ENCODE data around the gene TRIM43B. TPM values are rescaled to one million over a fixed set of nuclear protein-coding genes. Genes with fewer than 3 reads are reported as not detected.

Gene TRIM43B
- total RNA-seq, 1 experiment from 2014 or later: not detected

DNA sequence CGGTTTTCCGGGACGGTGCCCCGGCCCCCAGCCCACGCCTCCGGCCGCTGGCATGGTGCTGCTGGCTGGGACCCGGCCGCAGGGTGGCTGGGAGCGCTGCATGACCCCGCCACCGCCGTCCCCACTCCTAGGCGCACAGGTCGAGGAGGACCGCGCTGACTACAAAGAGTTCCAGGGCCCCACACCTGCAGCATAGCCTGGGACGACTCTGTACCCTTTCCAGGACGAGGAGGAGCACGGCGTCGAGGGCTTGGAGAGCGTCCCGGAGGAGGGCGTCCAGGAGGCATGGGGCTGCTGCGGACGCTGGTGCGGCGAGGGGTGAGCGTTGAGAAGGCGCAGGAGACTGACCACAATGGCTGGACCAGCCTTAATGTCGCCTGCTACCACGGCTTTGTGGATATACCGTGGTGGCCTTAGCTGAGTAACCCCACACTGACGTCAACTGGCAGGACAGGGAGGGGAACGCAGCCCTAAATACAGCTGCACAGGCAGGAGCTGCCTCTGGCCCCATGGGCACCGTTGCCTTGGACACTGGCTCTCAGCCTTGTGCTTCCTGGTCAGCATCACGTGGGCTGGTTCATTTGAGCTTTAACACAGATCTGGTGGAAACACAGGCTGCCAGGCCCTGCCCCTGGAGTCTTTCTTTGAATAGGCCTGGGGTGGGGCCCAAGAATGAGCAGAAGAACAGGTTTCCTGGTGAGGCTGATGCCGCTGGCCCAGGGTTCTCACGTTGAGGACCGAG, 40.9 kb upstream of the TRIM43B start:
- ChIA-PET POLR2A (no interaction called here), RAD21 (ENCODE audit: low non-redundant PET in 1 of 2, low total read pairs in 2 of 2, uncharacterized antibody in 2 of 2, unreplicated experiment in 2 of 2) (no interaction called here), CTCF (no interaction called here)
- no peak overlapping the region for H2AFZ ChIP-seq (ENCODE audit: low read depth, low read length, poor library complexity, severe bottlenecking)
- peaks cover 0 to 14% of the 10 kb centered on the region in 2 experiments; a peak in 2 of 4 replicates for H3K4me1 ChIP-seq (ENCODE audit: control insufficient read depth in 1 of 2, insufficient read depth in 2 of 2, low read length in 2 of 2)
- H4K20me1 ChIP-seq (ENCODE audit: insufficient read depth): no peaks in the 10 kb centered on the region
- no peaks in the 10 kb centered on the region; the same call in 1 of the 2 replicates for H3K9me2 ChIP-seq (ENCODE audit: insufficient read depth)
- TF ChIP-seq TCF7L2 (IDR thresholded peaks at IDR 0.05; ENCODE audit: borderline replicate concordance, extremely low read depth, insufficient read depth, insufficient read length) (no peak), POLR2A (IDR thresholded peaks at IDR 0.05; ENCODE audit: borderline replicate concordance, extremely low read depth, insufficient read depth, insufficient read length) (no peak), SRF (IDR thresholded peaks at IDR 0.05; ENCODE audit: low read depth) (no peak), CEBPB (IDR thresholded peaks at IDR 0.05; ENCODE audit: low read depth) (no peak), EZH2 (IDR thresholded peaks at IDR 0.05) (no peak), RAD21 (IDR thresholded peaks at IDR 0.05; ENCODE audit: low read depth) (no peak), POLR2AphosphoS5 (IDR thresholded peaks at IDR 0.05; ENCODE audit: low read depth, low read length) (no peak), SP1 (IDR thresholded peaks at IDR 0.05; ENCODE audit: low read depth) (no peak), FOSL1 (IDR thresholded peaks at IDR 0.05; ENCODE audit: low read depth) (no peak), ZNF274 (IDR thresholded peaks at IDR 0.05; ENCODE audit: low read depth, low read length) (no peak)
- intact Hi-C loops (cut with micrococcal nuclease): no loop called here
- no peaks in the 10 kb centered on the region for H3K27me3 ChIP-seq (ENCODE audit: insufficient read depth, low read length)
- H3K27ac ChIP-seq (ENCODE audit: low read depth, low read length): no peak overlapping the region; the same call in 1 of the 2 replicates
- DNase-seq (ENCODE audit: low read depth, low spot score): no peak
- H3K9me3 ChIP-seq (ENCODE audit: control insufficient read depth in 1 of 2, insufficient read depth in 1 of 2, low read depth in 1 of 2, low read length in 2 of 2): no peaks in the 10 kb centered on the region
- peaks cover 25% of the 10 kb centered on the region for H3K79me2 ChIP-seq (ENCODE audit: insufficient read depth, low read length)
- H3K9ac ChIP-seq (ENCODE audit: low read length): peak overlapping the region; percentile 79
- H3K4me2 ChIP-seq (ENCODE audit: low read length): peak overlapping the region; percentile 72
- peak overlapping the region; percentile 62 to 64 for H3K4me3 ChIP-seq (replicated peaks in 1 of 2; ENCODE audit: low read depth in 1 of 2, low read length in 2 of 2)
- no peaks in the 10 kb centered on the region for H3K36me3 ChIP-seq (ENCODE audit: control insufficient read depth in 1 of 2, insufficient read depth in 2 of 2, low read length in 2 of 2)
- no TSS peak for BruUV-seq (replicated peaks)
- ATAC-seq: no peak

- Histone ChIP-seq H3K36me3 (ENCODE audit: control insufficient read depth in 1 of 2, insufficient read depth in 2 of 2, low read length in 2 of 2) (no peaks in the 10 kb centered on the region), H3K4me1 (ENCODE audit: control insufficient read depth in 1 of 2, insufficient read depth in 2 of 2, low read length in 2 of 2) (peaks cover 0 to 14% of the 10 kb centered on the region in 2 experiments; a peak in 2 of 4 replicates), H3K9me2 (ENCODE audit: insufficient read depth) (no peaks in the 10 kb centered on the region; the same call in 1 of the 2 replicates), H3K27me3 (ENCODE audit: insufficient read depth, low read length) (no peaks in the 10 kb centered on the region), H3K79me2 (ENCODE audit: insufficient read depth, low read length) (peaks cover 24% of the 10 kb centered on the region), H3K4me3 (replicated peaks in 1 of 2; ENCODE audit: low read depth in 1 of 2, low read length in 2 of 2) (no peak overlapping the region), H3K9me3 (ENCODE audit: control insufficient read depth in 1 of 2, insufficient read depth in 1 of 2, low read depth in 1 of 2, low read length in 2 of 2) (no peaks in the 10 kb centered on the region), H3K4me2 (ENCODE audit: low read length) (no peak overlapping the region), H2AFZ (ENCODE audit: low read depth, low read length, poor library complexity, severe bottlenecking) (no peak overlapping the region), H3K27ac (ENCODE audit: low read depth, low read length) (no peak overlapping the region), H3K9ac (ENCODE audit: low read length) (no peak overlapping the region), H4K20me1 (ENCODE audit: insufficient read depth) (no peaks in the 10 kb centered on the region)
- no TSS peak for BruUV-seq (replicated peaks)
- CTCF ChIA-PET: no interaction called here
- TF ChIP-seq ZFX (IDR thresholded peaks at IDR 0.05) (no peak), FOSL1 (IDR thresholded peaks at IDR 0.05; ENCODE audit: low read depth) (no peak), EZH2 (IDR thresholded peaks at IDR 0.05) (no peak), POLR2AphosphoS5 (IDR thresholded peaks at IDR 0.05; ENCODE audit: low read depth, low read length) (no peak), SIN3A (IDR thresholded peaks at IDR 0.05; ENCODE audit: low read depth) (no peak), EZH2phosphoT487 (IDR thresholded peaks at IDR 0.05; ENCODE audit: borderline replicate concordance) (no peak), TCF7L2 (IDR thresholded peaks at IDR 0.05; ENCODE audit: borderline replicate concordance, extremely low read depth, insufficient read depth, insufficient read length) (no peak), MAX (IDR thresholded peaks at IDR 0.05) (no peak), YY1 (IDR thresholded peaks at IDR 0.05; ENCODE audit: extremely low read depth, insufficient replicate concordance, low read depth, low read length) (no peak), RAD21 (IDR thresholded peaks at IDR 0.05; ENCODE audit: low read depth) (no peak), CEBPB (IDR thresholded peaks at IDR 0.05; ENCODE audit: low read depth) (no peak)
- TF ChIP-seq, protein P1, sequence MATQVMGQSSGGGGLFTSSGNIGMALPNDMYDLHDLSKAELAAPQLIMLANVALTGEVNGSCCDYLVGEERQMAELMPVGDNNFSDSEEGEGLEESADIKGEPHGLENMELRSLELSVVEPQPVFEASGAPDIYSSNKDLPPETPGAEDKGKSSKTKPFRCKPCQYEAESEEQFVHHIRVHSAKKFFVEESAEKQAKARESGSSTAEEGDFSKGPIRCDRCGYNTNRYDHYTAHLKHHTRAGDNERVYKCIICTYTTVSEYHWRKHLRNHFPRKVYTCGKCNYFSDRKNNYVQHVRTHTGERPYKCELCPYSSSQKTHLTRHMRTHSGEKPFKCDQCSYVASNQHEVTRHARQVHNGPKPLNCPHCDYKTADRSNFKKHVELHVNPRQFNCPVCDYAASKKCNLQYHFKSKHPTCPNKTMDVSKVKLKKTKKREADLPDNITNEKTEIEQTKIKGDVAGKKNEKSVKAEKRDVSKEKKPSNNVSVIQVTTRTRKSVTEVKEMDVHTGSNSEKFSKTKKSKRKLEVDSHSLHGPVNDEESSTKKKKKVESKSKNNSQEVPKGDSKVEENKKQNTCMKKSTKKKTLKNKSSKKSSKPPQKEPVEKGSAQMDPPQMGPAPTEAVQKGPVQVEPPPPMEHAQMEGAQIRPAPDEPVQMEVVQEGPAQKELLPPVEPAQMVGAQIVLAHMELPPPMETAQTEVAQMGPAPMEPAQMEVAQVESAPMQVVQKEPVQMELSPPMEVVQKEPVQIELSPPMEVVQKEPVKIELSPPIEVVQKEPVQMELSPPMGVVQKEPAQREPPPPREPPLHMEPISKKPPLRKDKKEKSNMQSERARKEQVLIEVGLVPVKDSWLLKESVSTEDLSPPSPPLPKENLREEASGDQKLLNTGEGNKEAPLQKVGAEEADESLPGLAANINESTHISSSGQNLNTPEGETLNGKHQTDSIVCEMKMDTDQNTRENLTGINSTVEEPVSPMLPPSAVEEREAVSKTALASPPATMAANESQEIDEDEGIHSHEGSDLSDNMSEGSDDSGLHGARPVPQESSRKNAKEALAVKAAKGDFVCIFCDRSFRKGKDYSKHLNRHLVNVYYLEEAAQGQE (IDR thresholded peaks at IDR 0.05; ENCODE audit: low read depth): no peak
- POLR2A ChIA-PET: no interaction called here
- intact Hi-C loops (cut with micrococcal nuclease): no loop called here
- RAD21 ChIA-PET (ENCODE audit: low non-redundant PET in 1 of 2, low total read pairs in 2 of 2, uncharacterized antibody in 2 of 2, unreplicated experiment in 2 of 2): no interaction called here
- DNase-seq (ENCODE audit: low read depth, low spot score): no peak
- no peak for ATAC-seq
Observed at GRCh38 chr2:95524195-95524594, 39.6 kb upstream of the TRIM43B start.

All from HCT116 (cell line).